HEK293T (cell line): Measurements from ENCODE around the gene PDZK1.

Experiments used
- CTBP1 ChIP-seq: fragments of 450-650 bp; IDR thresholded peaks from 2 replicates; pipeline ENCODE4 v1.6.1; 2016; ENCODE audit warnings: borderline replicate concordance
- FOXM1 ChIP-seq: fragments of 450-650 bp; IDR thresholded peaks from 2 replicates; pipeline ENCODE4 v1.6.1; 2017; ENCODE audit warnings: mild to moderate bottlenecking, borderline replicate concordance
- LEF1 ChIP-seq: fragments of 450-650 bp; IDR thresholded peaks from 2 replicates; pipeline ENCODE4 v1.6.1; 2017; ENCODE audit warnings: mild to moderate bottlenecking, borderline replicate concordance

DNA sequence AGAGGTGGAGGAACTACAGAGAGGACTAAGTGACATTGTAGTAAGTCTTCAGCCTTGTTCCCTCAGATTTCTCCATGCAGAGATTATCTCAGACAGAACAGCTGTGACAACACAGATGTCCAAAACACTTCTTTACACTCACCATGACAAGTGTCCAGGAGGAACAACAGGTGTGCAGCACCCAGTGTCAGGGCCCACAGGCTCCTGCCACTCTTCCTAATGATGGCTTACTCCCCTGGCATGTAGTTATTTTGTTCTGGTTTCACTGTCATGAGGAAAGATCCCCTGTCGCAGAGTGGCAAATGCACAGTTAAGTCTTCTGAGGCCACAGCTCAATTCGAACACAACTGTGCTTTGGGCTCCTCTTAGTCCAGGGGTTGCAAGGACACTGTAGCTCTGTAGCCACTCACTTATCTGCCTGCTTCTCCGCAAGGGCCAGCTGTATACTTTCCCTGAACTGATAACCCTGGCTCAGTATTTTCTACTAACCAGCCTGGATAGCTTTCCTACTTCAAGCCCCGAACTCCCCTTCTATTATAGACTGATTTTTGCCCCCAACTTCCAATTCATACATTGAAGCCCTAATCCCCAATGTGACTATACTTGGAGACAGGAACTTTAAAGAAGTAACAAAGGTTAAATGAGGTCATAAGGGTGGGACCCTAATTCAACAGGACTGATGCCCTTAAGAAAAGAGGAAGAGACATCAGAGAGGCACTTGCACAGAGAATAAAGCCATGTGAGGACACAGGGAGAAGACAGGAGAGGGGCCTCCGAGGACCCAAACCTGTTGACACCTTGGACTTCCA, 11.1 kb downstream of the PDZK1 start:
- TF ChIP-seq FOXM1: no peak
- TF ChIP-seq CTBP1: no peak
- TF ChIP-seq LEF1: no peak
